Calu3 (cell line): ENCODE data around the gene TBL1XR1. TPM values are rescaled to one million over a fixed set of nuclear protein-coding genes. Genes with fewer than 3 reads are reported as not detected.
A peak's percentile ranks its signal among the peaks of the same experiment; 100 is the strongest.
"Not testable (repeated sequence)": the region's sequence is repeated elsewhere in the genome, so short reads cannot be mapped to it uniquely, and the experiment has no call there.

ENCODE experiments used
- BruUV-seq: library from RNA; stranded (reverse); fragments of 400-500 nt; replicated peaks from 2 replicates; lab custom pipeline; 2021; lab: Mats Ljungman, UMichigan
- CTCF ChIA-PET: fragments of 300-600 bp; sonication (Branson Sonifier 250); formaldehyde crosslinking; loops from one replicate; lab custom pipeline; 2022; ENCODE audit warnings: antibody characterized with exemption; lab: Charles Lee
- DNase-seq: peaks from one replicate; pipeline ENCODE4 v3.0.0; 2022
- H3K27ac Mint-ChIP-seq: one replicate; pipeline ENCODE4 v1.8.0; 2022; ENCODE audit warnings: mixed read lengths; ENCODE audit not compliant: unreplicated experiment
- H3K27me3 Mint-ChIP-seq: one replicate; pipeline ENCODE4 v1.8.0; 2022; ENCODE audit warnings: mixed read lengths; ENCODE audit not compliant: unreplicated experiment
- H3K36me3 Mint-ChIP-seq: one replicate; pipeline ENCODE4 v1.8.0; 2022; ENCODE audit warnings: mild to moderate bottlenecking, moderate library complexity, mixed read lengths; ENCODE audit not compliant: insufficient read depth, unreplicated experiment
- H3K4me1 Mint-ChIP-seq: one replicate; pipeline ENCODE4 v1.8.0; 2022; ENCODE audit warnings: mild to moderate bottlenecking, low read depth, mixed read lengths; ENCODE audit not compliant: unreplicated experiment
- H3K4me3 Mint-ChIP-seq: one replicate; pipeline ENCODE4 v1.8.0; 2022; ENCODE audit warnings: mild to moderate bottlenecking, low read depth, moderate library complexity, mixed read lengths; ENCODE audit not compliant: unreplicated experiment
- H3K9me3 Mint-ChIP-seq: one replicate; pipeline ENCODE4 v1.8.0; 2022; ENCODE audit warnings: low read depth, mixed read lengths; ENCODE audit not compliant: unreplicated experiment
- CTCF ChIP-seq: fragments of 200-600 bp; IDR thresholded peaks from one replicate; pipeline ENCODE4 v1.8.0; 2022; ENCODE audit warnings: antibody characterized with exemption; ENCODE audit not compliant: unreplicated experiment
- intact Hi-C: fragments of 100-400 bp; cut with micrococcal nuclease; formaldehyde crosslinking; loops from one replicate; pipeline ENCODE4 v1.10.0; 2022; ENCODE audit not compliant: unreplicated experiment
- total RNA-seq: library from RNA; stranded (reverse); gene quantifications from 2 replicates; pipeline ENCODE4 v1.2.3, GENCODE V29; 2022

The TBL1XR1 gene
- total RNA-seq, 1 experiment from 2014 or later = 206 TPM

DNA sequence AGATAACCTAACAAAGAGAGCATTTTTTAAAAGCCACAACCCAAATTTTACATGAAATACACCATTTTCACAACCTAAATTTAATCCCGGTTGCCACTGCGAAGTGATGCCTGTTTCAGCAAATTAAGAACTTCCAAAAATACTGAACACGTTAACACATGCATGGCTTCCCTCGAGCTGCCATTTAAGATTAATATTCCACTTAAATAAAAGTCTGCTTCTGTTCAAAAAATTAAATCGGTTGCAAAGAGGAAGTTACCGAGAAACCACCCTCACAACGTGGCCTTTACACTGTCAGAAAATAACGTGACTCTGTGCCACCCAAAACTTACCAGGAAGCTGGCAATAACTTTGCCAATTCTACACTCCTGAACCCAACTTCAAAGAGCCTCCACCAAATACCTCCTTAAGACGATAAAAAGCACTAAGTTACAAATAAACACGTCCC lies 1.2 kb downstream of the TBL1XR1 start:
- Mint-ChIP-seq H3K36me3 (peaks cover 61% of the 10 kb centered on the region), H3K4me3 (peak overlapping the region; percentile 70), H3K4me1 (peaks cover 41% of the 10 kb centered on the region), H3K27ac (peak overlapping the region; percentile 71), H3K9me3 (no peaks in the 10 kb centered on the region), H3K27me3 (no peaks in the 10 kb centered on the region)
- no peak for TF ChIP-seq CTCF
- intact Hi-C loops = loop anchor here (5.0 to 10.0 kb wide), 4 partner anchors 326 to 1129 kb away; no protein-coding TSS in a partner anchor
- TSS peak; percentile 52 for BruUV-seq
- DNase-seq = no peak
- CTCF ChIA-PET = interaction anchor here (1.2 kb wide), 1 partner anchor 164 kb away, joined by 4 read pairs; no protein-coding TSS in a partner anchor

- intact Hi-C loops = loop anchor here (2.0 to 10.0 kb wide), 6 partner anchors 45 to 1129 kb away; no protein-coding TSS in a partner anchor
- CTCF ChIA-PET = interaction anchor here (1.2 to 1.3 kb wide), 2 partner anchors 165 kb away, joined by 3 to 4 read pairs; no protein-coding TSS in a partner anchor
- Mint-ChIP-seq H3K9me3 (no peaks in the 10 kb centered on the region), H3K27me3 (no peaks in the 10 kb centered on the region), H3K27ac (peak overlapping the region; percentile 71), H3K36me3 (peaks cover 61% of the 10 kb centered on the region), H3K4me3 (peak overlapping the region; percentile 70), H3K4me1 (peaks cover 48% of the 10 kb centered on the region)
- no TSS peak for BruUV-seq
- TF ChIP-seq CTCF = no peak
- peak; percentile 64 for DNase-seq
Observed at GRCh38 chr3:177195242-177195991, 1.9 kb downstream of the TBL1XR1 start.

- intact Hi-C loops = loop anchor here (2.0 to 10.0 kb wide), 4 partner anchors 43 to 1131 kb away; no protein-coding TSS in a partner anchor
- no peaks in the 10 kb centered on the region for H3K9me3 Mint-ChIP-seq
- CTCF ChIA-PET = interaction anchor here (0.6 to 1.3 kb wide), 3 partner anchors 141 to 1556 kb away, joined by 3 read pairs; no protein-coding TSS in a partner anchor
- peaks cover 61% of the 10 kb centered on the region for H3K36me3 Mint-ChIP-seq
- H3K27ac Mint-ChIP-seq = peak overlapping the region; percentile 28
- no TSS peak for BruUV-seq
- peak overlapping the region; percentile 70 for H3K4me3 Mint-ChIP-seq
- no peak for DNase-seq
- H3K4me1 Mint-ChIP-seq = peaks cover 46% of the 10 kb centered on the region
- no peaks in the 10 kb centered on the region for H3K27me3 Mint-ChIP-seq
- TF ChIP-seq CTCF = no peak
Observed at GRCh38 chr3:177194299-177194698, 3.0 kb downstream of the TBL1XR1 start.

GRCh38 chr3:177193688-177194268 lies 3.5 kb downstream of the TBL1XR1 start:
- no peak for TF ChIP-seq CTCF
- H3K4me1 Mint-ChIP-seq = peaks cover 43% of the 10 kb centered on the region
- BruUV-seq = no TSS peak

DNA sequence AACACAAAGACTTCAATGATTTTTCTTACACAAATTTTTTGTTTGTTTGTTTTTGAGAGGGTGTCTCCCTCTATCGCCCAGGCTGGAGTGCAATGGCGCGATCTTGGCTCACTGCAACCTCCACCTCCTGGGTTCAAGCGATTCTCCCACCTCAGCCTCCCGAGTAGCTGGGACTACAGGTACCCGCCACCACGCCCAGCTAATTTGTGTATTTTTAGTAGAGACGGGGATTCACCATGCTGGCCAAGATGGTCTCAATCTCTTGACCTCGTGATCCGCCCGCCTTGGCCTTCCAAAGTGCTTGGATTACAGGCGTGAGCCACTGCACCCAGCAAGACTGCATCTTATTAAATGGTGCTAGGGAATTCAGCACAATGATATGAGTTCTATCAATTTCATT lies 4.0 kb downstream of the TBL1XR1 start:
- BruUV-seq, DNase-seq, H3K9me3 Mint-ChIP-seq, CTCF ChIA-PET, H3K27me3 Mint-ChIP-seq: not testable (repeated sequence)
- Mint-ChIP-seq H3K4me3 (peak overlapping the region; percentile 70), H3K36me3 (peaks cover 54% of the 10 kb centered on the region), H3K4me1 (peaks cover 43% of the 10 kb centered on the region), H3K27ac (peak overlapping the region; percentile 28)
- intact Hi-C loops = loop anchor here (10.0 kb wide), 2 partner anchors 582 to 1132 kb away; no protein-coding TSS in a partner anchor

More at GRCh38 chr3:177193688-177194268, 3.5 kb downstream of the TBL1XR1 start:
- H3K36me3 Mint-ChIP-seq = peaks cover 58% of the 10 kb centered on the region
- DNase-seq = no peak
- CTCF ChIA-PET = interaction anchor here (1.3 kb wide), 1 partner anchor 167 kb away, joined by 3 read pairs; no protein-coding TSS in a partner anchor
- H3K9me3 Mint-ChIP-seq = no peaks in the 10 kb centered on the region
- H3K27me3 Mint-ChIP-seq = no peaks in the 10 kb centered on the region
- H3K27ac Mint-ChIP-seq = peak overlapping the region; percentile 28
- intact Hi-C loops = loop anchor here (2.0 to 10.0 kb wide), 4 partner anchors 43 to 1131 kb away; no protein-coding TSS in a partner anchor
- H3K4me3 Mint-ChIP-seq = peak overlapping the region; percentile 70
